ENCODE measurements around the gene PACS2.

PACS2 gene

GRCh38 chr14:105316577-105316941 is 2.0 kb downstream of the PACS2 start:
- no peak for DNase-seq (ENCODE audit: low read depth)
- TF ChIP-seq CTCF (conservative IDR thresholded peaks at IDR 0.05; ENCODE audit: low read depth, low read length): no peak
- no peak overlapping the region for H3K4me3 ChIP-seq (ENCODE audit: low read depth, low read length)

- H3K4me3 ChIP-seq (ENCODE audit: low read depth, low read length): no peak overlapping the region
- TF ChIP-seq CTCF (conservative IDR thresholded peaks at IDR 0.05; ENCODE audit: low read depth, low read length): no peak
- no peak for DNase-seq (ENCODE audit: low read depth)
Measured at GRCh38 chr14:105316968-105317510, 2.5 kb downstream of the PACS2 start.

- H3K4me3 ChIP-seq (ENCODE audit: low read depth, low read length): no peak overlapping the region
- no peak for DNase-seq (ENCODE audit: low read depth)
- TF ChIP-seq CTCF (conservative IDR thresholded peaks at IDR 0.05; ENCODE audit: low read depth, low read length): no peak
Measured at GRCh38 chr14:105317546-105317945, 3.0 kb downstream of the PACS2 start.

GRCh38 chr14:105322791-105323556 is 8.4 kb downstream of the PACS2 start:
- no peak for TF ChIP-seq CTCF (conservative IDR thresholded peaks at IDR 0.05; ENCODE audit: low read depth, low read length)
- no peak for DNase-seq (ENCODE audit: low read depth)
- no peak overlapping the region for H3K4me3 ChIP-seq (ENCODE audit: low read depth, low read length)

- H3K4me3 ChIP-seq (ENCODE audit: low read depth, low read length): no peak overlapping the region
- no peak for DNase-seq (ENCODE audit: low read depth)
- no peak for TF ChIP-seq CTCF (conservative IDR thresholded peaks at IDR 0.05; ENCODE audit: low read depth, low read length)
Measured at GRCh38 chr14:105323663-105324062, 9.1 kb downstream of the PACS2 start.

GRCh38 chr14:105324080-105324778 is 9.7 kb downstream of the PACS2 start:
- TF ChIP-seq CTCF (conservative IDR thresholded peaks at IDR 0.05; ENCODE audit: low read depth, low read length): no peak

More at GRCh38 chr14:105324080-105324778, 9.7 kb downstream of the PACS2 start:
- DNase-seq (ENCODE audit: low read depth): peak; percentile 65
- no peak overlapping the region for H3K4me3 ChIP-seq (ENCODE audit: low read depth, low read length)
